ENCODE data around the gene VEGFB.

Gene VEGFB

GRCh38 chr11:64247729-64248531 is 13.5 kb downstream of the VEGFB start:
- DNase-seq: no peak

DNA sequence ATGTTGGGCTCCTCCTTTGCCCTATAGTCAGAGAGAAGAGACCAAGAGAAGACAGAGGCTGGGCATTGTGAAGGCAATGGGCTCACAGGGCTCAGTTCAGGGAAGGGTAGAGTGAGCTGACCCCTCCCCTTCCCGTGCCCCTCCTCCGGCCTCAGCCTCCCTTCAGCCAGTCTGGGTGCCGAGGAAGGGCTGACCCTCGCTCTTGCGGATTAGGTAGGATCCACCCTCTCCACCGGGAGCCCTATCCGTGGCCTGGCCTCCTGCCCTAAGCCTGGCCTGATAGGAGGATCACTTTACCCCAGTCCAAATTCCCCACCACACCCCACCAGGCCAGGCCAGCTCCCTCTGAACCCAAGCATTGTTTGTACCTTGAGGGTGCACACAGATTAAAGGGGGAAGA is 14.2 kb downstream of the VEGFB start:
- no peak for DNase-seq

- DNase-seq: no peak
These were observed 14.7 kb downstream of the VEGFB start for GRCh38 chr11:64249038-64249437.

DNA sequence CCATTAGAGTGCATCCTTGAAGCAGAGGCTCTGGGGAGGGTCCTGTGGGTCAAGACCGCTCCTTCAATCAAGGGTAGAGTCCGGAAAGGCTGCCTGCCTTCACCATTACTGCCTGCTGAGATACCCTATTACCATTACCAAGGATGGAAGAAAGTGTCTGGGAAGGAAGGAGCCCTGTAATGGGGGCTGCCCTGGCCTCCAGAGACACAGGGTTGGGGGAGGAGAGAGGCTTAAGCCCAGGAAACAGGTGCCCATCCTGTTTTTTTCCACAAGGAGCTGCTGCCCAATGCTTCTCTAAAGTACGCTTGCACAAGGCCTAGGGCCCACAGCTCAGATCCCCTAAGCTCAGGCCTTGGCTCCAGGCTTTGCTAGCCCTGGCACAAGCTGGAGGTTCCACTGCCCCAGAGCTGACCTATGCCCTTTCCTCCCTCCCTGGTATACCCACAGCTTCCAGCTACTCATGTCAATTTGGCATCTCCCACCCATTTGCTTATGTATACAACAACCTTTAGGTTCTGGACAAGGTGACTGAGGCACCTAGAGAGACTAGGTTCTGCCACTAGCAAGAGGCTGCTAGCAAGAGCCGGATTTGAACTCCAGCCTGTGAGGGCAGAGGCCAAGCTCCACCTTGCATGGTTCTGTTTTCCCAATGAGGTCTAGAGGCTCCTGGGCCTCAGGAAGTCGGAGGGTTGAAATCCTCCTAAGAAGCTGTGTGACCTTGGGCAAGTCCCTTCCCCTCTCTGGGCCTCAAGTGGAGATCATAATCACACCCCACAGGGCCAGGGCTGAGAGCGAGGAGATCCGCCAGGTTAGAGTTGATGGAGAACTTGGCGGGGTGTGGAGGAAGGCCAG is 15.4 kb downstream of the VEGFB start:
- peak; percentile 28 for DNase-seq

GRCh38 chr11:64250415-64251015 is 16.1 kb downstream of the VEGFB start:
- DNase-seq: no peak

- no peak for DNase-seq
These were observed 16.8 kb downstream of the VEGFB start, which contains the start of gene PLCB3 for GRCh38 chr11:64251016-64251752. Gene PLCB3, plus strand, starts transcription at chr11:64251530. Its CDS starts 120 bp downstream, at chr11:64251650.

DNA sequence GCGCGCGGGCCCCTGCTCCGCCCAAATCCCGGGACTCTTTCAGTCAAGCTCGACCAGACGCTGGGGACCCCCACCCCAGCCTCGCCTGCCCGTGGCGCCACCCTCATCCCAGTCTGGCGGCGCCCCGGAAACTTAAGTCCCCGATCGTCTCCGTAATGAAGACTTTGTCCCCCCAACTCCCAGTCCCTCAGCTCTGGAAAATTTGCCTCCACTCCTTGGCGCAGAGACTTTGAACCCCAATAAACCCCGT is 17.3 kb downstream of the VEGFB start:
- no peak for DNase-seq

GRCh38 chr11:64252003-64252872 is 17.9 kb downstream of the VEGFB start:
- no peak for DNase-seq

DNA sequence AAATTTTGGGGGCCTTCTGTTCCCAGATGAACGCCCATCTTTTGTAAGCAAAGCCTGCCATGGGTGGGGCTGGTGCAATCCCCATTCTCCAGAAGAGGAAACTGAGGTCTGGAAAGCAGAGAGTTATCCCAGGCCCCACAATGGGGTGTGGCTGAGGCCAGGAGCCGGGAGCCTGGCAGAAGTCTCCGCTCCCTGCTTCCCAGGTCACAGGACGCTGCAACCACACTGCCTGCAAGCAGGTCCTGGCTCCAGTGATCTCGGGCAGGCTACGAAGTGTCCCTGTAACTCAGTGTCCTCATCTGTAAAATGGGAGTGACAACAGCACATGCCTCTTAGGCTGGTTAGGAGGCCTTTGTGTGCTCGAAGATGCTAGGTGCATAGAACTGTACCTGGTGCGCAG is 18.7 kb downstream of the VEGFB start:
- no peak for DNase-seq

DNA sequence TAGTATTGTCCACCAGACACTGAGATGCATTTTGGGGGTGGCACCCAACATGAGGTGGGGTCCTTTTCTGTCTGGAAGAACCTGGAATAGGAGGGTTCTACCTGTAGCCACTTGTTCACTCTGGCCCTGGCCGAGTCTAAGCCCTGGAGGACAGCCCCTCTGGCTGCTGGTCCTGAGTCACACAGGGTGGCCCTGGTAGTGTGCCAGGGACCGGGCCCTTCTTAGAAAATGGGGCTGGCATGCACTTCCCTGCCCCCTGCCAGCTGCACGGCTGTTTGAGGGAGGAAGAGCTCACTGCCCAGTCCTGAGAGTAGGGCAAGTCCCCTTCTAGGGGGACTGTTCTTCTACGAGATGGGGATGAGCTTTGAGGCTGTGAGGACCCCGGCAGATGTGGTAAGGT is 19.1 kb downstream of the VEGFB start:
- DNase-seq: no peak

DNA sequence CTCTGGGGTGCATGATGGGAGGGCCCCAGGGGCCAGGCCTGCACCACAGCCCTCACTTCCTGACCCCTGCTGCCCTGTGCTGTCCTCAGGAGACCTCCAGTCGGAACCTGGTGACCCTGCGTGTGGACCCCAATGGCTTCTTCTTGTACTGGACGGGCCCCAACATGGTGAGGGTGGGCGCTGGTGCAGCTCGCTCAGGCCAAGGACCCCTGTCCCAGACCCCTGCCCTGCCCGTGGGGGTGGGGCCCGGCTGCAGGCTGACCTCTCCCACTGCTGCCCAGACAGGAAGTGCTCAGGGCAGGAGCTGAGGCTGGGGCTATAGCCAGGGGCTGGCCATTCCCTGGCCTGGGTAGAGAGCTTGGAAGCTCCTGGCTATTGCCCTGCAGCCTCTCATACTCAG is 19.9 kb downstream of the VEGFB start:
- no peak for DNase-seq

GRCh38 chr11:64255135-64256128 is 21.0 kb downstream of the VEGFB start:
- DNase-seq: no peak

- DNase-seq: no peak
These were observed 21.9 kb downstream of the VEGFB start for GRCh38 chr11:64256300-64256699.

GRCh38 chr11:64258356-64258755 is 24.0 kb downstream of the VEGFB start:
- no peak for DNase-seq

DNA sequence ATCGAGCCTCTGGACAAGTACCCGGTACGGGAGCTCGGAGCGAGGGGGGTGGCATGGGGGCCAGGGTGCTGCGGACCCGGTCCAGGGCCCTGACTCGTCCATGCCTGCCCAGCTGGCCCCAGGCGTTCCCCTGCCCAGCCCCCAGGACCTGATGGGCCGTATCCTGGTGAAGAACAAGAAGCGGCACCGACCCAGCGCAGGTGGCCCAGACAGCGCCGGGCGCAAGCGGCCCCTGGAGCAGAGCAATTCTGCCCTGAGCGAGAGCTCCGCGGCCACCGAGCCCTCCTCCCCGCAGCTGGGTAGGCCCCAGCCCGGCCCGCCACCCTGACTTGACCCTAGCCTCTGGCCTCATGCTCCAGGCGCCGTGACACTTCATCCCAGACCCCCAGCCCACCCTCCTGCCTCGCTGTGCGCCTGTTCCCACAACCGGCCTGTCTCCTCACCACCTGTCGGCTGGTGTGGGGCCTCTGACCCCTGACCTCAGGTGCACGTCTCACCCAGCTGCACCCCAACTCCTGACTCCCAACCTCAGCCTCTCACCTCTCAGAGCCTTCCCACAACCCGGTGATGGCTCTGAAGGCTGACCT is 24.7 kb downstream of the VEGFB start:
- no peak for DNase-seq

- no peak for DNase-seq
These were observed 25.2 kb downstream of the VEGFB start for GRCh38 chr11:64259533-64260067.

- no peak for DNase-seq
These were observed 25.8 kb downstream of the VEGFB start for GRCh38 chr11:64260147-64260708.

DNA sequence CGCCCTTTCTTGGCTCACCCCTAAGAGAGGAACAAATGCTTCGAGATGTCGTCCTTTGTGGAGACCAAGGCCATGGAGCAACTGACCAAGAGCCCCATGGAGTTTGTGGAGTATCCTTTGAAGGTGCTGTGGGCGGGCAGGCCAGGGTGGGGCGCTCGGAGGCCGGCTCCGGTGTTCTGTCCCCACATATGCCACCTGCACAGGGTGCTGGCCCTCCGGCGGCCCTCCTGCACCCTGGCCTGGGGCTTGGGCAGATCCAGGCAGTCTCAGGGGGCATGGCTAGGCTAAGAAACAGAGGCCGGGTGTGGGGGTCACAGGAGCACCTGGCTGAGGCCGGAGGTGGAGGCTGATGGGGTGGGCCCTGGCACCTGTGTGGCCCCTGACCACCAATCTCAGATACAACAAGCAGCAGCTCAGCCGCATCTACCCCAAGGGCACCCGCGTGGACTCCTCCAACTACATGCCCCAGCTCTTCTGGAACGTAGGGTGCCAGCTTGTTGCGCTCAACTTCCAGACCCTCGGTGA is 27.2 kb downstream of the VEGFB start:
- no peak for DNase-seq

GRCh38 chr11:64262271-64263002 is 28.1 kb downstream of the VEGFB start:
- no peak for DNase-seq

Measured in GF-D8 (cell line).